ENCODE results near the gene DNTT.

GRCh38 chr10:96352582-96352981, 48.3 kb downstream of the DNTT start:
- TF ChIP-seq CTCF (IDR thresholded peaks at IDR 0.05) (no peak), RAD21 (conservative IDR thresholded peaks at IDR 0.05 in 1 of 2, IDR thresholded peaks at IDR 0.05 in 1 of 2) (no peak), HOXA7 (CRISPR knock-in tag; IDR thresholded peaks at IDR 0.05) (no peak), NFE2L2 (conservative IDR thresholded peaks at IDR 0.05; ENCODE audit: low read length) (no peak), CEBPB (IDR thresholded peaks at IDR 0.05) (no peak), BHLHE40 (IDR thresholded peaks at IDR 0.05; ENCODE audit: low read depth, low read length) (no peak), POLR2A (IDR thresholded peaks at IDR 0.05; ENCODE audit: low read length) (no peak), CHD2 (IDR thresholded peaks at IDR 0.05; ENCODE audit: low read length, partially characterized antibody) (no peak), MAFK (IDR thresholded peaks at IDR 0.05; ENCODE audit: partially characterized antibody) (no peak), RNF2 (IDR thresholded peaks at IDR 0.05; ENCODE audit: borderline replicate concordance, low read depth) (no peak), HDAC2 (IDR thresholded peaks at IDR 0.05) (no peak), PBX3 (IDR thresholded peaks at IDR 0.05) (no peak)

Data from A549 (cell line).